Stimulated activated naive CD4-positive, alpha-beta T cell (primary cell): ENCODE measurements around the gene CFAP141.

Experiments
- DNase-seq, 6 experiments: peaks; one replicate each; lab custom pipeline; 2025; lab: John Stamatoyannopoulos, UW

CFAP141 gene

DNA sequence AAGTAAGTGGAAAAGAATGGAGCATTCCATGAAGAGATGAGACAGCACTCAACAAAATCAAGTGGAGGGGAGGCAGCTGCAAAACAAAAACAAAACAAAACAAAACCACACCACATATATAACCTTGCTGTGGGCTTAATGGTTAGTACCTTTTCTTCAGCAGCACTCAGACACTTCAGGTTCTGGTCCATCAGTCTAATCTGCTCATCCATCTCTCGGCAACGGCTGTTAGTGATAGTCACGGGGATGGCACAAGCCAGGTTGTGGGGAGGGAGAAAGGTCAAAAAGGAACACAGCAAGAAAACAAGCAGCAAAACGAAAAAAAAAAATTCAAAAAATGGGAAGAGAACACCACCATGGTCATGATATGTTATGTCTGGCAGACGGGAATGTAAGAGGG lies 34.3 kb downstream of the CFAP141 start:
- no peak for DNase-seq

DNA sequence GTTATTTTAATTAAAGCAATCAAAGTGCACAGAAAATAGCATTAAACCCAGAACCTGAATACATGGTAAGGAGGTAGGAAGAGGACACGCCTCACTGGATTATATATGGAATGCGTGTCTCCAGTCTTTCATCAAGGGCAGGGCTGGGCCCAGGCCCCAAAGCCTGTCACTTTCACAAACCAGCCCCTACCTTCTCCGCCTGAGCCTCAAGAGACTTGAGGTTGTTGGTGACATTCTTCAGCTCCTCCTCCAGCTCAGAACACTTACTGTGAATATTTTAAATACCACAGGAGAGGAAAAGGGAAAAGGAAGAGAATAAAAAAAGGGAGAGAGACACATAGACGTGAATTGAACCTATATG lies 34.9 kb downstream of the CFAP141 start:
- DNase-seq: no peak

DNA sequence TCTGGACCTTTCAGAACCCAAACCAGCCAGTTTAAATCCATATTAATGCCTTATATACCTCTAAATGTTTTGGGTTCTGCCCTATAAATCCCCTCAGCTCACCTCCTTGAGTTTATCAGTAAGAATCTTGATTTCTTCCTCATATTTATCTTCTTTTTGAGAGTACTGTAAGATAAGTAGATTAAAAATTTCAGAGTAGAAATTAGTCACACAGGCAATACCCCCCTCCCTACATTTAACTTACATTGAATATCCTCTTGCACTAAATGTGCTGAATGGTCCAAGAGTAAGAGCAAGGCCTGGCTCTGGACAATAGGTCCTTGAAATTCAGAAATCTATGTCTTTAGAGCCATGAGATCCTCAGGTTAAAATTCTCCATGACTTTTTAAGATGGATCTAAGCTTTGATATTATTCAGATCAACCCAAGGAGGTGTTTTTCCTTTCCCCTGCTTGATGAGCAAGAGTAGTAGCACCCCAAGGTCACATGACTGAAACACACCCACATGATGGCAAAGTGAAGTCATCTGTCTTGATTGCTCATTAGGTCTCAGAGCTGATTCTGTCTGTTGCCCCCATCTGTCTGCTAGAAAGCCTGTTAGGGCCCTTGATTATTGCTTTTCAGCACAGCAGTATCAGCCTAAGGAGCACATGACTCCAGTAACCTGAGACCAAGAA lies 35.4 kb downstream of the CFAP141 start:
- no peak for DNase-seq

DNA sequence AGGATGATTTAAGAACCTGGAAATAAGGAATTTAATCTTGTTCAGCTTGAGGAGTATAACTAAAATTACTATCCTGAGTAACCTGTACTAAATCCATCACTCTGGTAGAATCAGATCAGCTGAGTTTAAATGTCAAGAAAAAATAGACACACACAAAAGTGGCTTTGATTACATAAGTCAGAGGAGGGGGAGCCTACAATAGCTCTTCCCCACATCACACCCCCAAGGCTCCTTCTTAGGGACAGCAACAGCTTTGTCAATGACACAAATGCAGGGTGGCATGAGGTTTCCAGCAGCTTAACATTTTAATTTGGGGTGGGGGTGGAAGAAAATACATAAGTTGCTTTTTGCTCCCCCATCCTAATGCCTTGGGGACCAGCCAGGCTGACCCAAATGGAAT lies 38.7 kb downstream of the CFAP141 start:
- no peak for DNase-seq

DNA sequence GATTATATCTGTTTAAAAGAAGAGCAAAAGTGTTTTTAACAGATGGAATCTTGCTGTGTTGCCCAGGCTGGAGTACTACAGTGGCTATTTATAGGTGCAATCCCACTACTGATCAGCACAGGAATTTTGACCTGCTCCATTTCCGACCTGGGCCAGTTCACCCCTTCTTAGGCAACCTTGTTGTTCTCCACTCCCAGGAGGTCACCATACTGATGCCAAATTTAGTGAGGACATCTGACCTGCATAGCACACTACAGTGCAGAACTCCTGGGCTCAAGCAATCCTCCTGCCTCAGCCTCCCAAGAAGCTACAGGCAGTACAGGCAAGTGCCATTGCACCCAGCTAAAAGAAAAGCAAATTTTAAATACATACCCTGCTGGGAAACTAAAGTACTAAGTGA lies 39.9 kb downstream of the CFAP141 start:
- DNase-seq: no peak

DNA sequence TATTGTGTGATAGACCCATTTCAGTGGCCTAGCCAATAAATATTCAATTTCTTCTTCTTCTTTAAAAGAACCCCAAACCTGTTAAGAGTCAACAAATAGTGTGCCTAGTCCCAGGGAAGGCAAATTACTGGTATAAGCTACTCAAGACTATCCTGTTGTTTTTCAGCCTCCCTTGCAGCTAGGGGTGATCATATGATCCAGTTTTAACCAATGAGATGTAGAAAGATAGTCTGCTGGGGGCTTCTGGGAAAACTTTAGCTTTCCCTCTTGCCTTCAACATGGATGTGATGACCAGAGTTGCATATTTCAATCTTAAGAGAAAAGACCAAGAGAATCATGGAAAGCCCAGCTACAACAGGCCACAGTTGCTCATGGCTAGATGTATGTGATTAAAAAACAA lies 46.6 kb downstream of the CFAP141 start:
- no peak for DNase-seq

DNA sequence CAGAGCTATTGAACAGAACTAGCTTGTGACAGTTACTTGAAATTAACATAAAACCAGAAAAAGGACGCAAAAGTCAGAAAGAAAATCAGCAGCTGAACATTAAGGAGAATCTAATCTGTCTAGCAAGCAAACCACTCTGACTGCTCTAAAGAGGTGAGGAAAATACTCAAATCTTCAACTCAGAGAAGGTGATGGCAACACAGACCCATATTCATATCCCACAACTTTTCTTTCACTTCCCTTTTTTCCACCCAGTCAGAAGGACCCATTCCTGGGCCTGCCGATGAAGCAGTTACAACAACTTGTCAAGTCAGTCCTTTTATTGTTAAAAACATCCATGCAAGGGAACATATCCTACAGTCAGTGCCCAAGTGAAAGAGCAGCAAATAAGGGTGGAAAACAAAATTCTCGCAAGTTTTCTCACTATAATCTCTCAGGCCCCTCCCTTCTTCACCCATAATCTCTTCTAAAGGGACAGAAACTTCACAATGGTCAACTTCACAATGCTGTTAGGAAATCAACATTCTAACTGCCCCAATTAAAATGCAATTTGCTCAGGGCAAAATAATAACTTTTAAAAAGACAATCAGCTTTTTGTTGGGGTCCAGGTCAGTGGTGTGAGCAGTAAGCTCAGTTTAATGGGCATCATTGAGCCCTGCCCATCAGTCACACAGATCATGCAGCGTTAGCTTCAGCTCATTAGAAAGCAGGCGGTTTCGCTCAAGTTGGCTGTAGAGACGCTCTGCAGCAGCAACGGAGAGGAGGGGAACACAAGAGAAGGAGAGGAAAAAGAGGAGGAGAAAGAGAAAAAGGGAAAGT lies 47.6 kb downstream of the CFAP141 start:
- no peak for DNase-seq

DNA sequence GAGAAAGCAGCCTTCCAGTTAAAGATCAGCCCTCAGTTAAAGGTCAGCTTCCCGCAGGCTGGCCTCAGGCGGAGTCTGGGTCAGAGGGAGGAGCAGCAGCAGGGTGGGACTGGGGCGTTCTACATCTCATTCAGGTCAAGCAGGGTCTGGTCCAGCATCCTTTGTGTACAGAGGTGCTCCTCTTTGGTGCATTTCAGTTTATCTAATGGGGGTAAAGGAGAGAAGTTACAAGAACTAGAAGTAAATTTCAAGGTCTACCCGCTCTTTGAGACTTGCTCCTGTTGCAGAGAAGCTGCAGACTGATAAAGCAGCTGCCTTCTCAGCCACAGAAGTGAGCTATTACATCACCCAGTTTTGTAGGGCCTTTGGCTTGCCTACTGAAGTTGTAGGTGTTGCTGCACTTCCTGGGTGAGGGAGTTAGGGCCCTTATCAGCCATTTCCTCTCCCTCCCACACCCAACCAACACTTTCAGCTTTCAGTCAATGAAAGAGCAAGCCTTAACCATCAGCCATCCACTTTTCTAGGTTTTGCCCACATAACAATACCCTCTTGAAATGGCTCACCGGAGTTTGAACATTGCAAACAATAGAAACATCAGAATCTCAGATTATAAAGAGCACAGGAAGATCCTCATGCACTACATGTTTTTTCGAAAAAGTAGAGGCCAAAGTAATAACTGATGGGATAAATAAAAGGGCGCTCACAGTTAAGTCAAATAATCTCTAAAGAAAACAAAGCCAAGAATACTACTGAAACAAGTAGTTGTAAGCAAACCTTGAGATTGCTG lies 48.4 kb downstream of the CFAP141 start:
- DNase-seq: peak; percentile 32 to 88 (median 74)

DNA sequence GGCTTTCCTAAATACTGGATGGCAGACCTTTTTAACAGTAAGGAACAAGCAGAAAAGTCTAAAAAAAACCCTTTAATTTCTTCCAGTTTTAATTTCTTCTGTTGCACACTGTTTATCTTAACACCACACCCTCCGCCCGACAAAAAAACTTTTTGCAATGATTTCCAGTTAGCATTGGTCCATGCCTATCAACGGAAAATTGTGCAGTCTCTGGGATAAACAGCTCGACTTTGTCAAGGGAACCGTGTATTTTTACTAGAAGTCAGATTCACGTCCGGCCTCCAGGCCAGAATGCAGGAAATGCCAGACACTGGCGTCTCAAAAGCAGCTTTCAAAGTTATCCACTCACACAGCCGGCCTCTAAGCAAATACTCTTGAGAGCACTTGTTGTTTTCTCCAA lies 50.9 kb downstream of the CFAP141 start:
- DNase-seq: peak in 1 of 6 experiments; percentile 11

DNA sequence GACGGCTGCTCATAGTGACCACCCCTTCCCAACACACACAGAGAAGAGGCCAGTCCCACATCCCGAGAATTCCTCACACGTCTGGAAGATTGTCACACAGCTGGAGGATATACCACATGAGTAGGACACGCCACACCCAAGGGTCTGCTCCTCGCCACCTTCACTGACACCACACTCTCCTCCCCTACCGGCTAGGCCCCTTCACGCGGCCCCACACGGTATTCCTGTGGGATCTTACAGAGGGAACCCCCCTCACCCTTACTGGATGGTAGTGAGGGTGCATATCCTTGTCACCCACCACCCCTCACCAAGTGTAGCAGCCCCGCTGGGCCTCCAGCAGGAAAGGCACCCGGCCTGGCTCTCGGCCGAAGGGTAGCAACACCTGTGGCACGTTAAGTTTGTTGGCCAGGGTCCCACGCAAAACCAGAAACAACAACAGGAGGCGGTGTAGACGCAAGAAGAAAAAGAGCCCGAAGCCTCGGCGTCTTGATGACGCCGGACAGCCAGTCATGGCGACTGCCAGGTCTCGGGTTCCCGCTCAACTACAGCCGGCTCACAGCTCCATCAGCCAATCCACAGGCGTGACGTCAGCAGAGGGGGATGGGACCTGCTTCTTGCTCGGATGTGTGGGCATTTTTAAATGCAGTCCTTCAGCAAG lies 51.5 kb downstream of the CFAP141 start, which contains the start of gene NUP210L:
Gene NUP210L, minus strand, starts transcription at position 540 of the 658 bp plus-strand sequence.
- no peak for DNase-seq

DNA sequence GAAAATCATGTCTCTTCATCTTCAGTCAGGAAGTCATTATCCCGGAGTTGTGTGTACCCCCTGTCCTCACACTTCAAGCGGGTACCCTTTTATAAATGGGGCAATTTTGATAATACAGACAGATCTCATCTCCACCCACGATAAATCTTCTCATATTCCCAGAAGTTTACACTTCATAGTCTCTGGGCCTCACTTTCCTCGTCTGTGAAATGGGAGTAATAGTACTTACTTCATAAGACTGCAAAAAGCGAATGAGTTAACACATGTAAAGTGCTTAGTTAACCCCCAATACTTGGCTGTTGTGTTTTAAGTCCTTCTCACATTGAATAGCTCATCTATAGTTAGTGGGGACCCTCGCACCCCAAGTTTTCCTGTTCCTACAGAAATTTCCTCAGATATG lies 52.1 kb downstream of the CFAP141 start:
- no peak for DNase-seq

DNA sequence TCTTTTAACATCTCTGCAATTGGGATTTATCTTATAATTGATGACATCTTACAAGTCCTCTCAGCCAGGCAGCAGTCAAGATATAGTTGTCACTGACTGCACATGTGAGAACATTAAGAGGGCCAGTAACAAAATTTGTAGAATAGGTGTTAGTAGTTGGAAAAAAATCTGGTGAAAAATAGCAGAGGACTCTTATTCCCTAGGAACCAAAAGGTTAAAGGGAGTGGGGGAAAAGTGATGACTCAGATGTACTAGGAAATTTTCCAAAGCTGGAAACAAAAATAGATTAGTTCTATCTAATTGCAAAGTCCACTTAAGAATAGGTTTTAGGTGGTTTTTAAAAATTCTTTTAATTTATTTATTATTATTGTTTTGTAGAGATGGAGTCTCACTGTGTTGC lies 54.8 kb downstream of the CFAP141 start:
- no peak for DNase-seq
